Esophagus muscularis mucosa (tissue), 3 donors: ENCODE results near the gene RAB3A.

ENCODE experiments used
- POLR2AphosphoS5 ChIP-seq, 2 donors: sonication (generic); formaldehyde crosslinking; IDR thresholded peaks; one replicate each; pipeline ENCODE4 v1.6.1; 2017; ENCODE audit warnings: antibody characterized with exemption in 2 of 2
- TF ChIP-seq, protein P1 (sequence below), 3 experiments: fragments of 200-600 bp in 2 of 3; fragments of 450-650 bp in 1 of 3; sonication (generic) in 2 of 3; IDR thresholded peaks; one replicate each; pipeline ENCODE4 v1.5.1; 2017 to 2019; ENCODE audit warnings: antibody characterized with exemption in 3 of 3, mild to moderate bottlenecking in 2 of 3, moderate library complexity in 1 of 3

GRCh38 chr19:18167011-18167410 is 36.8 kb downstream of the RAB3A start:
- TF ChIP-seq POLR2AphosphoS5 (IDR thresholded peaks at IDR 0.05): no peak
- TF ChIP-seq, protein P1, sequence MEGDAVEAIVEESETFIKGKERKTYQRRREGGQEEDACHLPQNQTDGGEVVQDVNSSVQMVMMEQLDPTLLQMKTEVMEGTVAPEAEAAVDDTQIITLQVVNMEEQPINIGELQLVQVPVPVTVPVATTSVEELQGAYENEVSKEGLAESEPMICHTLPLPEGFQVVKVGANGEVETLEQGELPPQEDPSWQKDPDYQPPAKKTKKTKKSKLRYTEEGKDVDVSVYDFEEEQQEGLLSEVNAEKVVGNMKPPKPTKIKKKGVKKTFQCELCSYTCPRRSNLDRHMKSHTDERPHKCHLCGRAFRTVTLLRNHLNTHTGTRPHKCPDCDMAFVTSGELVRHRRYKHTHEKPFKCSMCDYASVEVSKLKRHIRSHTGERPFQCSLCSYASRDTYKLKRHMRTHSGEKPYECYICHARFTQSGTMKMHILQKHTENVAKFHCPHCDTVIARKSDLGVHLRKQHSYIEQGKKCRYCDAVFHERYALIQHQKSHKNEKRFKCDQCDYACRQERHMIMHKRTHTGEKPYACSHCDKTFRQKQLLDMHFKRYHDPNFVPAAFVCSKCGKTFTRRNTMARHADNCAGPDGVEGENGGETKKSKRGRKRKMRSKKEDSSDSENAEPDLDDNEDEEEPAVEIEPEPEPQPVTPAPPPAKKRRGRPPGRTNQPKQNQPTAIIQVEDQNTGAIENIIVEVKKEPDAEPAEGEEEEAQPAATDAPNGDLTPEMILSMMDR (IDR thresholded peaks at IDR 0.05): no peak
